NCI-H1436 (cell line): ENCODE measurements around the gene NEURL1.
"Not testable (repeated sequence)": the region's sequence is repeated elsewhere in the genome, so short reads cannot be mapped to it uniquely, and the experiment has no call there.

Experiments
- DNase-seq: peaks from one replicate; lab custom pipeline; 2025; lab: John Stamatoyannopoulos, UW

NEURL1 gene

GRCh38 chr10:103514244-103514643, 20.7 kb downstream of the NEURL1 start:
- no peak for DNase-seq

- DNase-seq: no peak
Observed at GRCh38 chr10:103517234-103518085, 24.0 kb downstream of the NEURL1 start.

GRCh38 chr10:103519798-103520197, 26.3 kb downstream of the NEURL1 start:
- no peak for DNase-seq

- not testable (repeated sequence) for DNase-seq
Observed at GRCh38 chr10:103522006-103522405, 28.5 kb downstream of the NEURL1 start.

- no peak for DNase-seq
Observed at GRCh38 chr10:103523683-103524082, 30.2 kb downstream of the NEURL1 start.

GRCh38 chr10:103525901-103526300, 32.4 kb downstream of the NEURL1 start:
- DNase-seq: no peak

- DNase-seq: not testable (repeated sequence)
Observed at GRCh38 chr10:103527476-103527875, 34.0 kb downstream of the NEURL1 start.

- DNase-seq: no peak
Observed at GRCh38 chr10:103528549-103528948, 35.0 kb downstream of the NEURL1 start.

- DNase-seq: no peak
Observed at GRCh38 chr10:103529539-103529938, 36.0 kb downstream of the NEURL1 start.

GRCh38 chr10:103533827-103534226, 40.3 kb downstream of the NEURL1 start:
- no peak for DNase-seq

GRCh38 chr10:103534621-103535498, 41.4 kb downstream of the NEURL1 start:
- peak; percentile 44 for DNase-seq

- no peak for DNase-seq
Observed at GRCh38 chr10:103535595-103535994, 42.1 kb downstream of the NEURL1 start.

GRCh38 chr10:103539751-103540150, 46.2 kb downstream of the NEURL1 start:
- no peak for DNase-seq

GRCh38 chr10:103540722-103541121, 47.2 kb downstream of the NEURL1 start:
- DNase-seq: no peak

- DNase-seq: no peak
Observed at GRCh38 chr10:103541616-103542015, 48.1 kb downstream of the NEURL1 start.

- peak; percentile 76 for DNase-seq
Observed at GRCh38 chr10:103542764-103543616, 49.5 kb downstream of the NEURL1 start.

GRCh38 chr10:103543617-103544525, 50.4 kb downstream of the NEURL1 start:
- DNase-seq: no peak

- no peak for DNase-seq
Observed at GRCh38 chr10:103544657-103545310, 51.3 kb downstream of the NEURL1 start.

GRCh38 chr10:103545366-103545765, 51.9 kb downstream of the NEURL1 start:
- no peak for DNase-seq

- no peak for DNase-seq
Observed at GRCh38 chr10:103545771-103546281, 52.3 kb downstream of the NEURL1 start.
